Mesangial cell (primary cell): ENCODE data around the gene AHDC1. TPM values are rescaled to one million over a fixed set of nuclear protein-coding genes. Genes with fewer than 3 reads are reported as not detected.

Experiments
- total RNA-seq: library from RNA; depleted of rRNA; stranded (reverse); fragments of >200 nt; gene quantifications from 2 replicates; pipeline ENCODE4 v1.2.3, GENCODE V29; 2015

AHDC1 gene, protein sequence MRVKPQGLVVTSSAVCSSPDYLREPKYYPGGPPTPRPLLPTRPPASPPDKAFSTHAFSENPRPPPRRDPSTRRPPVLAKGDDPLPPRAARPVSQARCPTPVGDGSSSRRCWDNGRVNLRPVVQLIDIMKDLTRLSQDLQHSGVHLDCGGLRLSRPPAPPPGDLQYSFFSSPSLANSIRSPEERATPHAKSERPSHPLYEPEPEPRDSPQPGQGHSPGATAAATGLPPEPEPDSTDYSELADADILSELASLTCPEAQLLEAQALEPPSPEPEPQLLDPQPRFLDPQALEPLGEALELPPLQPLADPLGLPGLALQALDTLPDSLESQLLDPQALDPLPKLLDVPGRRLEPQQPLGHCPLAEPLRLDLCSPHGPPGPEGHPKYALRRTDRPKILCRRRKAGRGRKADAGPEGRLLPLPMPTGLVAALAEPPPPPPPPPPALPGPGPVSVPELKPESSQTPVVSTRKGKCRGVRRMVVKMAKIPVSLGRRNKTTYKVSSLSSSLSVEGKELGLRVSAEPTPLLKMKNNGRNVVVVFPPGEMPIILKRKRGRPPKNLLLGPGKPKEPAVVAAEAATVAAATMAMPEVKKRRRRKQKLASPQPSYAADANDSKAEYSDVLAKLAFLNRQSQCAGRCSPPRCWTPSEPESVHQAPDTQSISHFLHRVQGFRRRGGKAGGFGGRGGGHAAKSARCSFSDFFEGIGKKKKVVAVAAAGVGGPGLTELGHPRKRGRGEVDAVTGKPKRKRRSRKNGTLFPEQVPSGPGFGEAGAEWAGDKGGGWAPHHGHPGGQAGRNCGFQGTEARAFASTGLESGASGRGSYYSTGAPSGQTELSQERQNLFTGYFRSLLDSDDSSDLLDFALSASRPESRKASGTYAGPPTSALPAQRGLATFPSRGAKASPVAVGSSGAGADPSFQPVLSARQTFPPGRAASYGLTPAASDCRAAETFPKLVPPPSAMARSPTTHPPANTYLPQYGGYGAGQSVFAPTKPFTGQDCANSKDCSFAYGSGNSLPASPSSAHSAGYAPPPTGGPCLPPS (N-terminal part only)
- 12.4 and 29.7 TPM in 2 replicates for total RNA-seq

DNA sequence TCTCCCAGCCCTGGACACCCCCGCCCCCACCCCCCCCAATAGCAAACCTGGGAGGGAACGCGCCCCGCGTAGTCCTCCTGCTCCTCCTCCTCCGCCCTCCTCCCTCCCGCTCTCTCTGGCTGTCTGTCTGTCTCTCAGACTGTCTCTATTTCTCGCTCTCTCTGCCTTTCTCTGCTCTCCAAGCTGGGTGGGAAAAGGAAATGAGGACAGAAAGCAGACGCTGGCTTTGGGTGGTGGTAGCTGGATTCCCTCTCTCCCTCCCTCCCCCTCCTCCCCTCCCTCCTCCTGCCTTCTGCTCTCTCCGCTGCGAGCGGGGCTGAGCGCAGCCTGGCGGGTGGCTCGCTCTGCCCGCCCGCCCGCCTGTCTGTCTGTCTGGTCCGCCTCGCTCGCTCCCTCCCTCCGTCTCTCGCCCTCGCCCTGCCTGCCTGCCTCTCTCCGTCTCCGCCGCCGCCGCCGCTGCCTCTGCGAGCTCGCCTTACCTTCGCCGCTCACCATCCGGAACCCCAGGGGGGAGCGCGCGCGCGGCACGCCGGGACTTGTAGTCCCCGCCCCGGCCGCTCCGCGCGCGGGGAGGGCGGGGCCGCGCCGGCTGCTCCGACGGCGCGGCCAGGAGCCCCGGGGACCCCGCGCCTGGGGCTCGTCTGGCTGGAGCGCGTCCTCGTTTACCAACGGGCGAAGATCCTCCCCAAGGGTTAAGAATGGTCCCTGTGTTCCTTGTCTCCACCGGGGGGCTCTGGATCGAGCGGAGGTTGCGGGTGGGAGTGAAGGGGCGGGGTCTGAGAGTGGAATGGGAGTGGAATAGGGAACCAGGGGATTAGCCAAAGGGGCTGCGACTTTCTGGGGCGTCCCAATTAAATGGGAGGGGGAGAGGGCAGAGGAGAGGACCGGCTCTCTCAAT lies at the start of gene AHDC1:
Gene AHDC1, minus strand, starts transcription at position 464 of the 898 bp plus-strand sequence. CDS start 52,029 bp downstream, outside the sequence.

DNA sequence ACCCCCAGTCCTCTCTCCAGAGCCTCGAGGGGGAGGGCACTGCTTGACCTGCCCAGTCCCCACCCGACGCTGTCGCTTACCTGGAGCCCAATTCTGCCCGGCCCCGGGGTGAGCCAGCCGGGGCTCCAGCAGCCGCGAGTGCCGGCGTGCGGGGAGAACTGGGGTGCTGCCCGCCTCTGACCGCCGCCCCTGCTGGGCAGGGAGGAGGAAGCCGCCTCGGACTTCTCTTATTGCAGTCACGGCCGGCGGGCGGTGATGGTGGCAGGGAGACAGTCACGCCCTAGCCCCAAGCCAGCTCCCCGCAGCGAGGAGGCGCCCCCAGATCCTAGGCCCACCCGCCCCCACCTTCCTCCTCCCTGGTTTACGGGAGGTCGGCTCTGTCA lies 31.0 kb upstream of the AHDC1 start, which contains the start of gene FGR:
Gene FGR, minus strand, starts transcription at position 201 of the 383 bp plus-strand sequence. CDS start 11,269 bp downstream, outside the sequence.

DNA sequence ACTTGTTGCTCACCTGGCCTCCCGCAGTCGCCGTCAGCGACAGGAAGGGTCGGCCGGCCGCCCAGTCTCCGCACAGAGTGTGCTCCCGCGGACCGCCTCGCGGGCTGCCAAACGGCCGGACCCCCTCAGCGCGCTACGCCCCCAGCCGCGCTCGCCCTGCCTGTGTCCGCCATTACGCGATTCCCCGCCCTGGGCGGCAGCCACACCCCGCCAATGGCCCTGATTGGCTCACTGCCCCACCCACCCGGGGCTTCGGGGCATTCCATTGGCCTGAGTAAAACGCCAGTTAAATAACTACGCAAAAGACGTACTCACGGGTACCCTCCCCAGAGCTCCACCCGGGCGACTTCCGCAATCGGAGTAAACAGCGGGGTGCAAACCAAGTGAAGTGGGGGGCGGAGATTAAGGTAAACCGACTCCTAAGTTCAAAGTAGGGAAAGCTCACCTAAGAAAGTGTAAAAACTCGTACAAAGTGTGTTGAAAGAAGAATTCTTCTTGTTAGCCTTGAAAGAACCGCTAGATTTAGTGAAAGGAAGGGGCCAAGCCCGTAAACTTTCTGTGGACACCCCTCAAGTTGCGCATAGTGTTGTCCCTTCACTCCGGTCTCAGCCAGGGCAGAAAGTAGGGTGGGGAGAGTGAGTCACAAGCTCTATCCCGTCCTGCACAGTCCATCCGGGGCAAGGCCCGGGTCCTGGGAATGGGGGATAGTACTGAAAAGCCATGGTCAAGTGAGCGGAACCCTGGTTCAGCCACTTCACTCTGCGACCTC lies 113.8 kb downstream of the AHDC1 start, which contains the start of gene WASF2:
Gene WASF2, minus strand, starts transcription at position 195 of the 769 bp plus-strand sequence. CDS start 61,277 bp downstream, outside the sequence.

Other genes starting within 250 kb of the AHDC1 start
- 14.7 and 24.1 TPM in 2 replicates for gene MAP3K6, start 237.2 kb downstream of the AHDC1 start, total RNA-seq
- not detected in 2 replicates for gene FCN3, start 229.3 kb downstream of the AHDC1 start, total RNA-seq
- gene CD164L2, start 220.8 kb downstream of the AHDC1 start, total RNA-seq = 0.13 TPM in 1 of 2 replicates, not detected in the other
- gene GPR3, start 211.5 kb downstream of the AHDC1 start, total RNA-seq = 1.6 and 2.4 TPM in 2 replicates
- 31.4 and 50.8 TPM in 2 replicates for gene WASF2, start 114.0 kb downstream of the AHDC1 start, total RNA-seq
- gene FGR, start 31.0 kb upstream of the AHDC1 start, total RNA-seq = under 0.01 TPM in 1 of 2 replicates, not detected in the other
- gene IFI6, start 68.0 kb upstream of the AHDC1 start, total RNA-seq = 17.8 and 32.6 TPM in 2 replicates
- gene FAM76A, start 121.8 kb upstream of the AHDC1 start, total RNA-seq = 5.7 and 7.3 TPM in 2 replicates
- 22.3 and 39.8 TPM in 2 replicates for gene STX12, start 169.1 kb upstream of the AHDC1 start, total RNA-seq
- gene PPP1R8, start 226.6 kb upstream of the AHDC1 start, total RNA-seq = 30.3 and 35.5 TPM in 2 replicates